ENCODE data around the gene MORN1. TPM values are rescaled to one million over a fixed set of nuclear protein-coding genes. Genes with fewer than 3 reads are reported as not detected.

MORN1 gene
- polyA plus RNA-seq, 1 of the 3 experiments (the other 2 are of a cell fraction), result 16.3 TPM

DNA sequence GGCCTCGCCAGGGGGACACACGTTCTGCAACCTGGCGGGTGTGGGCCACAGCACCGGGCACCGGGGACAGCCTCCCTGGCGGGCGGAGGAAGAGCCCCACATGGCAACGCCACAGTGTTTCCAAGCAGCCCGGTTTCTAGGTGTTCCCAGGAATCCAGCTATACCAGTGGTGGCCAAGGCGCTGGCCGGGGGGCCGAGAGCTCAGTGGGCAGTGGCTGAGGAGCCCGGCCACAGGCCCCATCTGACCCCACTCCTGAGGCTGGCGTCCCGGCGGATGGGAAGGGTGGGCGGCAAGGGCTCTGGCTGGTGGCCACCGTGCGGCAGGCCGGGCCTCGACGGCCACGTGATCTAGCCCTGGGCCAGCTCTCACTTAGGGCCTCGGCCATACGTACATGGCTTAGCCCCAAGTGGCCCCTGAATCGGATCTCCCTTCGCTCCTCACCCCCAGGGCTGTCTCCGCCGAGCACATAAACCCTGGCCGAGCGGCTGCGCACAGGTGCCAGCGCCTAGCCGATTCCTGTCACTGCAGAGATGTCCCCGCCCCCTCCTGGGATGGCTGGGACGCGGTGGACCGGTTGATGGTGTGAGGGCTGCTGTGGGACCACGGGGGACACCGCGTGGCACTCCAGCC, 68.7 kb downstream of the MORN1 start:
- H3K36me3 ChIP-seq (replicated peaks in 1 of 2; ENCODE audit: control insufficient read depth in 1 of 2, insufficient read depth in 2 of 2, low read length in 1 of 2), result no peaks in the 10 kb centered on the region
- no peaks in the 10 kb centered on the region for H3F3A ChIP-seq (replicated peaks; ENCODE audit: insufficient read depth)
- H2AFZ ChIP-seq (ENCODE audit: low read depth), result no peak overlapping the region
- H3K27me3 ChIP-seq (ENCODE audit: insufficient read depth), result no peaks in the 10 kb centered on the region
- WGBS (ENCODE audit: low lambda C conversion rate), result 85% methylated on average over 8 of the region's 41 CpGs
- no peak overlapping the region for H3K4me2 ChIP-seq
- ChIA-PET POLR2A (no interaction called here), CTCF (interaction anchor here (1.1 to 2.8 kb wide), 4 partner anchors 8 to 183 kb away, joined by 3 to 8 read pairs (median 6); partner anchors contain the start of gene FAAP20)
- H3K4me1 ChIP-seq (ENCODE audit: control insufficient read depth in 1 of 2, insufficient read depth in 2 of 2, low read depth in 1 of 2, low read length in 1 of 2), result peaks cover 0 to 32% of the 10 kb centered on the region in 2 experiments; a peak in 1 of 4 replicates
- no peaks in the 10 kb centered on the region for H4K20me1 ChIP-seq (ENCODE audit: insufficient read depth)
- no peak overlapping the region for H3K9ac ChIP-seq
- no peaks in the 10 kb centered on the region for H3K79me2 ChIP-seq (ENCODE audit: insufficient read depth)
- no peak for DNase-seq
- H3K9me2 ChIP-seq, result no peaks in the 10 kb centered on the region
- no peak overlapping the region for H3K4me3 ChIP-seq (ENCODE audit: low read depth in 2 of 2, low read length in 1 of 2)
- H3K9me3 ChIP-seq, result no peaks in the 10 kb centered on the region
- no peak overlapping the region for H3K27ac ChIP-seq (ENCODE audit: low read depth in 2 of 2, low read length in 1 of 2)
- TF ChIP-seq NRF1 (IDR thresholded peaks at IDR 0.05; ENCODE audit: low read depth, low read length) (no peak), TEAD4 (IDR thresholded peaks at IDR 0.05; ENCODE audit: borderline replicate concordance, insufficient read depth) (no peak), REST (IDR thresholded peaks at IDR 0.05; ENCODE audit: low read depth, low read length) (no peak), POLR2AphosphoS5 (IDR thresholded peaks at IDR 0.05; ENCODE audit: low read depth, low read length) (no peak), RFX5 (IDR thresholded peaks at IDR 0.05; ENCODE audit: low read length) (no peak), EZH2phosphoT487 (IDR thresholded peaks at IDR 0.05; ENCODE audit: borderline replicate concordance, low read depth) (no peak), RCOR1 (IDR thresholded peaks at IDR 0.05; ENCODE audit: low read length) (no peak), MXI1 (IDR thresholded peaks at IDR 0.05; ENCODE audit: low read depth, low read length) (no peak), EP300 (IDR thresholded peaks at IDR 0.05; ENCODE audit: borderline replicate concordance in 1 of 2, low read depth in 1 of 2, low read length in 1 of 2) (no peak), GATA2 (CRISPR knock-in tag; IDR thresholded peaks at IDR 0.05) (no peak), SIN3A (IDR thresholded peaks at IDR 0.05; ENCODE audit: borderline replicate concordance, low read depth, low read length) (no peak), CTCF (IDR thresholded peaks at IDR 0.05) (no peak), IRF3 (IDR thresholded peaks at IDR 0.05; ENCODE audit: low read depth, low read length) (no peak)
- TF ChIP-seq, protein P1, sequence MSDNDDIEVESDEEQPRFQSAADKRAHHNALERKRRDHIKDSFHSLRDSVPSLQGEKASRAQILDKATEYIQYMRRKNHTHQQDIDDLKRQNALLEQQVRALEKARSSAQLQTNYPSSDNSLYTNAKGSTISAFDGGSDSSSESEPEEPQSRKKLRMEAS (IDR thresholded peaks at IDR 0.05; ENCODE audit: low read depth), result no peak

Measured in SK-N-SH (cell line).